Stimulated activated CD8-positive, alpha-beta memory T cell treated with anti-CD3 and anti-CD28 coated beads, Interleukin-15, amount 100 ng/mL, for 48 hours (primary cell): Measurements from ENCODE around the gene GAL.

ENCODE experiments used
- DNase-seq, 2 donors: peaks; one replicate each; pipeline ENCODE4 v3.0.0-alpha.2; 2020; ENCODE audit warnings: low read depth in 2 of 2

The GAL gene

GRCh38 chr11:68680541-68681231 lies 3.7 kb upstream of the GAL start:
- no peak for DNase-seq

- no peak for DNase-seq
Observed at GRCh38 chr11:68682531-68682961, 1.8 kb upstream of the GAL start.

GRCh38 chr11:68683121-68683520 lies 1.2 kb upstream of the GAL start:
- DNase-seq: no peak

- no peak for DNase-seq
Observed at GRCh38 chr11:68683536-68684384, 584 bp upstream of the GAL start.

- DNase-seq: no peak
Observed at GRCh38 chr11:68685656-68686380, 1.5 kb downstream of the GAL start.

GRCh38 chr11:68686486-68686885 lies 2.1 kb downstream of the GAL start:
- DNase-seq: no peak

- DNase-seq: no peak
Observed at GRCh38 chr11:68687311-68687710, 3.0 kb downstream of the GAL start.

- DNase-seq: no peak
Observed at GRCh38 chr11:68687986-68688385, 3.6 kb downstream of the GAL start.

GRCh38 chr11:68688881-68689280 lies 4.5 kb downstream of the GAL start:
- DNase-seq: no peak

GRCh38 chr11:68689737-68690625 lies 5.6 kb downstream of the GAL start:
- no peak for DNase-seq

GRCh38 chr11:68690671-68691401 lies 6.5 kb downstream of the GAL start:
- DNase-seq: no peak

- DNase-seq: no peak
Observed at GRCh38 chr11:68691402-68691784, 7.0 kb downstream of the GAL start.

- no peak for DNase-seq
Observed at GRCh38 chr11:68692115-68692514, 7.8 kb downstream of the GAL start.

- no peak for DNase-seq
Observed at GRCh38 chr11:68692871-68693483, 8.6 kb downstream of the GAL start.

- no peak for DNase-seq
Observed at GRCh38 chr11:68693484-68693882, 9.1 kb downstream of the GAL start.

- no peak for DNase-seq
Observed at GRCh38 chr11:68694431-68695297, 10.3 kb downstream of the GAL start.

GRCh38 chr11:68695531-68695930 lies 11.2 kb downstream of the GAL start:
- DNase-seq: no peak

- no peak for DNase-seq
Observed at GRCh38 chr11:68698993-68699392, 14.6 kb downstream of the GAL start.

GRCh38 chr11:68704887-68705286 lies 20.5 kb downstream of the GAL start:
- no peak for DNase-seq
